ENCODE measurements around the gene PRLR.

The PRLR gene

DNA sequence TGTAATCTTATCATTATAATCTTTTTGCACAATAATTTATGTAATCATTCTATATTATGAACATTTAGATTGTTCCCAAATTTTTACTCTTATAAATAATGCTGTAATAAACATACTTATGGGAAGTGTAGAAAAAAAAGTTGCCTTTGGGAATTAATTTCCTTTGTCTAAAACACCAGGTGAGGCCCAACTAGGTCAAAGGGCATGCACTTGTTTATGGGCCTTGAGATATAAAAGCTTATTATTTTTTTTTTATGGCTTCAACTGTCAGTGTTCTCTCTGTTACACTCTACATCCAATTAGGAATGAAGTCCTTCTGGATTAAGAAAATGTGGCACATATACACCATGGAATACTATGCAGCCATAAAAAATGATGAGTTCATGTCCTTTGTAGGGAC, 6.5 kb upstream of the PRLR start:
- TF ChIP-seq, protein P1, sequence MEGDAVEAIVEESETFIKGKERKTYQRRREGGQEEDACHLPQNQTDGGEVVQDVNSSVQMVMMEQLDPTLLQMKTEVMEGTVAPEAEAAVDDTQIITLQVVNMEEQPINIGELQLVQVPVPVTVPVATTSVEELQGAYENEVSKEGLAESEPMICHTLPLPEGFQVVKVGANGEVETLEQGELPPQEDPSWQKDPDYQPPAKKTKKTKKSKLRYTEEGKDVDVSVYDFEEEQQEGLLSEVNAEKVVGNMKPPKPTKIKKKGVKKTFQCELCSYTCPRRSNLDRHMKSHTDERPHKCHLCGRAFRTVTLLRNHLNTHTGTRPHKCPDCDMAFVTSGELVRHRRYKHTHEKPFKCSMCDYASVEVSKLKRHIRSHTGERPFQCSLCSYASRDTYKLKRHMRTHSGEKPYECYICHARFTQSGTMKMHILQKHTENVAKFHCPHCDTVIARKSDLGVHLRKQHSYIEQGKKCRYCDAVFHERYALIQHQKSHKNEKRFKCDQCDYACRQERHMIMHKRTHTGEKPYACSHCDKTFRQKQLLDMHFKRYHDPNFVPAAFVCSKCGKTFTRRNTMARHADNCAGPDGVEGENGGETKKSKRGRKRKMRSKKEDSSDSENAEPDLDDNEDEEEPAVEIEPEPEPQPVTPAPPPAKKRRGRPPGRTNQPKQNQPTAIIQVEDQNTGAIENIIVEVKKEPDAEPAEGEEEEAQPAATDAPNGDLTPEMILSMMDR (IDR thresholded peaks at IDR 0.05; ENCODE audit: insufficient read depth, low read depth, low read length, missing control alignments): no peak
- DNase-seq (ENCODE audit: low read depth): no peak
- H3K4me3 ChIP-seq (ENCODE audit: low read length): no peak overlapping the region

DNA sequence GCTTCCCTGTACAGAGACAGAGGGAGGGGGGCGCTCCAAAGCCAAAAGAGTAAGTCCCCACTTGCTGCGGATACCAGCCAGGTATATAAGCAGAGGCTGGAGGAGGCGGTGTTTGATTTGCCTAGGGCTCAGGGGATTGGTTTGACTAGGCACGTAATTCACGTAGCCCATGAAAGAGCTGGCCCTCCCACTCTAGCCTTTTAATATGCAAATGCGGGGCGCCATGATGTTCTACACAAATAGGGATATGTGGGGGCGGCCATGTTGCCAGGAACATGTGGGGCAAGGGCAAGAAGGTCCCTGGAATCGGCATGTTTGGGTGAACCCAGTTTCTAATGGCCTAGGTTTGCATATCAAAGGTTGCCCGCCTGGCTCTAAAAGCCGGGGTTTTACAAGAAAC, 3.3 kb upstream of the PRLR start:
- TF ChIP-seq, protein P1 (IDR thresholded peaks at IDR 0.05; ENCODE audit: insufficient read depth, low read depth, low read length, missing control alignments): no peak
- H3K4me3 ChIP-seq (ENCODE audit: low read length): no peak overlapping the region
- DNase-seq (ENCODE audit: low read depth): no peak

DNA sequence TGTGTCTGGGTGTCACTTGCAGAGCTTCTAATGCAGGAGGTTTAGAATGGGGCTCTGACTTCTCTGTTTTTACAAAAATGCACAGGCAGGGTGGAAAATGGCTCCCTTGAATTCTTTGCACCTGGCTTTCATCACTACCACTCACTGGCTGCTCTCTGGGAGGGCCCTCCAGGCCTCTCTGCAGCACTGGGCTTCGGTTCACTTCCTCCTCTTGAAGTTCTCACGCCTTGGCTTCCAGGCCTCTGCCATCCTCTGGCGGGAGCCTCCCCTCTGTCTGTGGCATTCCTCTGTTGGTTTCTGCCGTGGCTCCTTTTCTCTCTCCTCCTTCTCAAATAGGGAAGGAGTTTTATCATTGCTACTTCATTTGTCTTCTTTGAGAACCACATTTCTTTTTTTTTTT, 2.8 kb upstream of the PRLR start:
- no peak overlapping the region for H3K4me3 ChIP-seq (ENCODE audit: low read length)
- DNase-seq (ENCODE audit: low read depth): no peak
- TF ChIP-seq, protein P1 (IDR thresholded peaks at IDR 0.05; ENCODE audit: insufficient read depth, low read depth, low read length, missing control alignments): no peak

DNA sequence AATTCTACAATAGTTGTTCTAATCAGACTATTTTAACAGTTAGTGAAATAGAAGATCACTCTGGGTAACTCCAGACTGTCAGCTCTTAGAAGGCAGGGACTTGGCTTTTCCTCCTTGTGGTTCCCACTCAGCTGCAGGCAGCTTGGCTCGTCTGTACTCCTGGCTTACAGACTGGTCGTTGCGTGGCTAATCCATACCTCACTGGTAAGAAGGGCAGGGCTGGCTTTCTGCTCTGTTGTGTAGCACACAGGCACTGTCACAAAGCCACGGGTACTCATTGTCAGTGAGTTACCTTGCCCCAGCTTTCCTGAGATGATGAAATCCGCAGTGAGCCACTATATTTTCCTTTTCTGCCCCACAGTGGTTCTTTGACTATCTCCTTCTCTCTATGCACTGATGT, 1.8 kb upstream of the PRLR start:
- TF ChIP-seq, protein P1 (IDR thresholded peaks at IDR 0.05; ENCODE audit: insufficient read depth, low read depth, low read length, missing control alignments): no peak
- no peak for DNase-seq (ENCODE audit: low read depth)
- H3K4me3 ChIP-seq (ENCODE audit: low read length): no peak overlapping the region

DNA sequence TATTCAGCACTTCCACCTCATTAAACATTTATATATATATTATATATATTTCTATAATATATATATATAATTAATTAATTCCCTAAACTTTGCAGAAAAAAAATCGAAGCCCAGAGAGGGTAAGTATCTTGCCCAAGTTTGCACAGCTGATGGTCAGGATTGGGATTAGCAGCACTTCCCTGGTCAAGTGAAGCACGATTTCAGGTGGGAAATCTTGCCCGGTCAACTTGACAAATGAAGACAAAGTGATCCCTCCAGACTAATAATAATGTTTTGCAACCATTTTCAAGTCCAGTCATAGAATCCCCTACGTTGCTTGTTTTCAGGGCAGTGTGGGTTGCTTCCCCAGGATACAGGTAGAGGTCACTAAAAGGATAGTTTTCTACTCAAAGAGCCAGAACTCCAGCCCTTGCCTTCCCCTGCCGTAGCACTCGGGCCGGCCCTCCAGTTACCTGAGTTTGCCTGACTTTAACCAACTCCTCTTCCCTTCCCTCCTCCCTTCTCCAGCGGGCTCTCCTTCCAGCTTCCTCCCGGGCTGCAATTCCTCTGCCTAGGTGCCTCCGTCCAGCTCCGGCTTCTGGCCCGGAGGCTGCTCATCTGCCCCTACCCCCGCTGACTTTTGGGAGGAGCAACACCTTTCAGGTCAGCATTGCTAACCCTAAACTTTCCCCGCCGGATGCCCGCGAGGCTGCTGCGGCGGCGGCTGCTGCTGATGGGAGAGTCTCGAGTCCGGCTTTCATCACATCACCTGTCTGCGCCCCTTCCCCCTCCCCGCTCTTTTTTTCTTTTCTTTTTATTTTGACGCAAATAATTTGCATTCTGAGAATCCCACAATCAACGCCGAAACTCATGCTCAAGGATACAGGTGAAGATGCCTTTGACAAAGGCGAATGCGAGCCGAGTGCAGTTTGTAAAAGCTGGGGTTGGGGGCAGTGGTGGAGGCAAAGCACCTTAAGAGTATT, 930 bp downstream of the PRLR start:
- peak; percentile 7 for DNase-seq (ENCODE audit: low read depth)
- TF ChIP-seq, protein P1 (IDR thresholded peaks at IDR 0.05; ENCODE audit: insufficient read depth, low read depth, low read length, missing control alignments): peak; percentile 6
- no peak overlapping the region for H3K4me3 ChIP-seq (ENCODE audit: low read length)

DNA sequence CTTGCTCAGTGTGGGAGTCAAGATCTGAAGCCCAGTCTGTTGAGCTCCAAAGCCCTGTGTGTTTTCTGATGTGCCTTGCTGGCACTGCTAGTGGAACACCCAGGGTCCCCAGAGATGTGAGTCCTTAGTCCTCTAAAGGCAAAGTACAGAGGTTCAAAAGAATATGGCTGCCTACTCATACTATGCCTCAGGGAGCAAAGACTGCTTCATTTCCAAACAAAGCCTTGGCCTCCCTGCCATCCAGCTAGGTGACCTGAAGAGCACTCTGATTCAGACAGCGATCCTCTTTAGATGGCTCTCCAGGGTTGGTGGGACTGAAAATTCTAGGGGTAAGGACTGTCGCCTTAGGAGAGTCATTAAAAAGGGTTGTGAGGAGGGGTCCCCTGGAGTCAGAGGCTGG, 2.0 kb downstream of the PRLR start:
- H3K4me3 ChIP-seq (ENCODE audit: low read length): no peak overlapping the region
- TF ChIP-seq, protein P1 (IDR thresholded peaks at IDR 0.05; ENCODE audit: insufficient read depth, low read depth, low read length, missing control alignments): no peak
- DNase-seq (ENCODE audit: low read depth): no peak

DNA sequence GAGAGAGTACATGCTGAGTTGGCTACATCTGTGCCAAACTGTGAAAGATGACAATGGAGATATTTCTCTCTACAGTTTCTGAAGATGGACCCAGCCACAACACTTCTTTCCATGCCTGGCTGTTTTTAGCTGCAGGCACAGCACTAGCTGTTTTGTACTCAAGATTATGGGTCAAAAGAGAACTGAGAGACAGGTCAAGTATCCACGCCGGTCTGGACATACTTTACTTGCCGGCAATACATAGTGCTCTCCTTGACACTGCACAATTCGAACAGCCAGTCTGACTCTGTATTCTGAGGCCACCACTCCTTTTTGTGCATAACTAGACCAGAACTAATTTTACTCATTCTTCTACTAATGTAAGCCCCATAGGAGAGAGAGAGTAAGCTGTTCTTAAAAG, 2.6 kb downstream of the PRLR start:
- no peak overlapping the region for H3K4me3 ChIP-seq (ENCODE audit: low read length)
- TF ChIP-seq, protein P1 (IDR thresholded peaks at IDR 0.05; ENCODE audit: insufficient read depth, low read depth, low read length, missing control alignments): no peak
- no peak for DNase-seq (ENCODE audit: low read depth)
